K562 treated with DMSO at 1 percent for 4 hours (cell line): ENCODE results near the gene GFRA4. TPM values are rescaled to one million over a fixed set of nuclear protein-coding genes. Genes with fewer than 3 reads are reported as not detected.

Experiments used
- total RNA-seq: library from RNA; unstranded; fragments of 300-600 nt; gene quantifications from 2 replicates; pipeline ENCODE4 v1.2.3, GENCODE V29; 2022; ENCODE audit not compliant: insufficient read depth

GFRA4 gene
- total RNA-seq, result not detected in 2 replicates

GRCh38 chr20:3663031-3663701 lies at the start of gene GFRA4:
TSS of gene GFRA4 (minus strand) at chr20:3663399. CDS start at chr20:3663399, 0 bp downstream.

GRCh38 chr20:3712279-3712873 lies 49.2 kb upstream of the GFRA4 start, which contains the start of gene SIGLEC1:
TSS of gene SIGLEC1 (minus strand) at chr20:3712600. CDS start at chr20:3707128, 5,472 bp downstream.

GRCh38 chr20:3681931-3682781 lies 19.0 kb upstream of the GFRA4 start, which contains the start of gene ADAM33:
TSS of gene ADAM33 (minus strand) at chr20:3682010. CDS start at chr20:3682004, 6 bp downstream.

Other genes starting within 250 kb of the GFRA4 start
- 7.6 and 9.3 TPM in 2 replicates for gene ATRN, start 192.4 kb downstream of the GFRA4 start, total RNA-seq
- gene ADAM33, start 18.6 kb upstream of the GFRA4 start, total RNA-seq, result not detected in 2 replicates
- gene SIGLEC1, start 49.2 kb upstream of the GFRA4 start, total RNA-seq, result not detected in 2 replicates
- 0.57 and 0.81 TPM in 2 replicates for gene HSPA12B, start 69.3 kb upstream of the GFRA4 start, total RNA-seq
- gene ADISSP, start 104.4 kb upstream of the GFRA4 start, total RNA-seq, result 30.9 and 31.8 TPM in 2 replicates
- not detected in 2 replicates for gene SPEF1, start 118.0 kb upstream of the GFRA4 start, total RNA-seq
- 32.6 and 39.0 TPM in 2 replicates for gene CENPB, start 123.3 kb upstream of the GFRA4 start, total RNA-seq
- gene CDC25B, start 132.9 kb upstream of the GFRA4 start, total RNA-seq, result 31.5 and 33.4 TPM in 2 replicates
- gene AP5S1, start 157.1 kb upstream of the GFRA4 start, total RNA-seq, result 6.4 and 7.9 TPM in 2 replicates
- gene MAVS, start 183.4 kb upstream of the GFRA4 start, total RNA-seq, result 10.9 TPM in 2 replicates
- gene PANK2, start 226.0 kb upstream of the GFRA4 start, total RNA-seq, result 33.3 and 43.9 TPM in 2 replicates